Smooth muscle cell (in vitro differentiated cells): ENCODE results near the gene ATP6AP2. TPM values are rescaled to one million over a fixed set of nuclear protein-coding genes. Genes with fewer than 3 reads are reported as not detected.
A peak's percentile ranks its signal among the peaks of the same experiment; 100 is the strongest.

Experiments used
- DNase-seq: peaks from one replicate; lab custom pipeline; 2025; ENCODE audit not compliant: unreplicated experiment; lab: John Stamatoyannopoulos, UW
- H2AFZ ChIP-seq: fragments of 200-600 bp; sonication (generic); 2 replicates; pipeline ENCODE4 v1.6.0; 2016; ENCODE audit warnings: antibody characterized with exemption, low read depth, mild to moderate bottlenecking
- H3F3A ChIP-seq: fragments of 200-600 bp; sonication (generic); 2 replicates; pipeline ENCODE4 v1.6.0; 2017; ENCODE audit warnings: antibody characterized with exemption, low read depth
- H3K27ac ChIP-seq: fragments of 200-600 bp; sonication (generic); 2 replicates; pipeline ENCODE4 v1.5.1; 2016; ENCODE audit warnings: low read depth, mild to moderate bottlenecking
- H3K27me3 ChIP-seq: fragments of 200-600 bp; sonication (generic); 2 replicates; pipeline ENCODE4 v1.6.1; 2016; ENCODE audit warnings: low read depth, mild to moderate bottlenecking
- H3K36me3 ChIP-seq: fragments of 200-600 bp; sonication (generic); 2 replicates; pipeline ENCODE4 v1.5.1; 2016; ENCODE audit warnings: low read depth
- H3K4me1 ChIP-seq: fragments of 200-600 bp; sonication (generic); 2 replicates; pipeline ENCODE4 v1.5.1; 2016; ENCODE audit warnings: low read depth
- H3K4me2 ChIP-seq: fragments of 200-600 bp; sonication (generic); 2 replicates; pipeline ENCODE4 v1.6.0; 2016; ENCODE audit warnings: mild to moderate bottlenecking
- H3K4me3 ChIP-seq: fragments of 200-600 bp; sonication (generic); 2 replicates; pipeline ENCODE4 v1.5.1; 2016; ENCODE audit warnings: mild to moderate bottlenecking
- H3K79me2 ChIP-seq: fragments of 200-600 bp; sonication (generic); 2 replicates; pipeline ENCODE4 v1.6.0; 2016; ENCODE audit warnings: low read depth, mild to moderate bottlenecking
- H3K9ac ChIP-seq: fragments of 200-600 bp; sonication (generic); 2 replicates; pipeline ENCODE4 v1.6.0; 2016; ENCODE audit warnings: low read depth
- H3K9me3 ChIP-seq: fragments of 200-600 bp; sonication (generic); replicated peaks from 2 replicates; pipeline ENCODE4 v1.5.1; 2016; ENCODE audit warnings: low read depth
- H4K20me1 ChIP-seq: fragments of 200-600 bp; sonication (generic); 2 replicates; pipeline ENCODE4 v1.6.0; 2016; ENCODE audit warnings: low read depth
- WGBS: methylation state at CpG from one replicate; pipeline ENCODE4 v1.1.7; 2016; ENCODE audit warnings: low lambda C conversion rate; 5-methylcytosine and 5-hydroxymethylcytosine counted together
- polyA plus RNA-seq: library from polyadenylated mRNA; unstranded; fragments of >200 nt; fragmentation: Nextera tagmentation; extraction: Ambion mirVana; gene quantifications from 2 replicates; pipeline ENCODE4 v1.2.1, GENCODE V29; 2016
- total RNA-seq: library from RNA; depleted of rRNA; stranded (reverse); fragments of >200 nt; gene quantifications from 2 replicates; pipeline ENCODE4 v1.2.3, GENCODE V29; 2014
- TF ChIP-seq, protein P1 (sequence below): fragments of 200-600 bp; sonication (generic); IDR thresholded peaks from 2 replicates; pipeline ENCODE4 v1.5.1; 2017; ENCODE audit warnings: borderline replicate concordance, mild to moderate bottlenecking, antibody characterized with exemption; ENCODE audit not compliant: insufficient read depth, poor library complexity, severe bottlenecking

Gene ATP6AP2
- total and polyA plus RNA-seq, 2 experiments from 2014 or later: 164 to 207 TPM

DNA sequence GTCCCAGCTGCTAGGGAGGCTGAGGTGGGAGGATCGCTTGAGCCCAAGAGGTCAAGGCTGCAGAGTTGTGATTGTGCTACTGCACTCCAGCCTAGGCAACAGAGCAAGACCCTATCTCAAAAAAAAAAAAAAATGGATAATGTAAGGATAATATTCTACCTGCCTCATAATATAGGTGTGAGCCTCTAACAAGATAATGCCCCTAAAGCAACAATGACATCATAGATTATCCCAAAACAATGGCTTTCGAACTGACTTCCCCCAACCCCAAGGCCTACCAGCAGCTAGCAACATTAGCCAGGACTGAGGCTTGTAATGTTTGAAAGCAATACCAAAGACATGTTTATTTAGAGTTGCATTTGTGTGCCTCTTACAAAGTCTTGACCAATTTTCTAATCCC, 33.9 kb upstream of the ATP6AP2 start:
- Histone ChIP-seq H4K20me1 (no peaks in the 10 kb centered on the region), H3K27ac (no peak overlapping the region), H3K9ac (no peak overlapping the region), H3K9me3 (no peaks in the 10 kb centered on the region), H3K79me2 (no peaks in the 10 kb centered on the region), H3K4me3 (no peak overlapping the region), H3K4me2 (no peak overlapping the region), H3K27me3 (no peaks in the 10 kb centered on the region), H2AFZ (no peak overlapping the region), H3K4me1 (peaks cover 4% of the 10 kb centered on the region), H3F3A (no peaks in the 10 kb centered on the region), H3K36me3 (no peaks in the 10 kb centered on the region)
- TF ChIP-seq, protein P1, sequence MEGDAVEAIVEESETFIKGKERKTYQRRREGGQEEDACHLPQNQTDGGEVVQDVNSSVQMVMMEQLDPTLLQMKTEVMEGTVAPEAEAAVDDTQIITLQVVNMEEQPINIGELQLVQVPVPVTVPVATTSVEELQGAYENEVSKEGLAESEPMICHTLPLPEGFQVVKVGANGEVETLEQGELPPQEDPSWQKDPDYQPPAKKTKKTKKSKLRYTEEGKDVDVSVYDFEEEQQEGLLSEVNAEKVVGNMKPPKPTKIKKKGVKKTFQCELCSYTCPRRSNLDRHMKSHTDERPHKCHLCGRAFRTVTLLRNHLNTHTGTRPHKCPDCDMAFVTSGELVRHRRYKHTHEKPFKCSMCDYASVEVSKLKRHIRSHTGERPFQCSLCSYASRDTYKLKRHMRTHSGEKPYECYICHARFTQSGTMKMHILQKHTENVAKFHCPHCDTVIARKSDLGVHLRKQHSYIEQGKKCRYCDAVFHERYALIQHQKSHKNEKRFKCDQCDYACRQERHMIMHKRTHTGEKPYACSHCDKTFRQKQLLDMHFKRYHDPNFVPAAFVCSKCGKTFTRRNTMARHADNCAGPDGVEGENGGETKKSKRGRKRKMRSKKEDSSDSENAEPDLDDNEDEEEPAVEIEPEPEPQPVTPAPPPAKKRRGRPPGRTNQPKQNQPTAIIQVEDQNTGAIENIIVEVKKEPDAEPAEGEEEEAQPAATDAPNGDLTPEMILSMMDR: no peak
- WGBS: 84% methylated on average over 2 of the region's 2 CpGs
- no peak for DNase-seq

DNA sequence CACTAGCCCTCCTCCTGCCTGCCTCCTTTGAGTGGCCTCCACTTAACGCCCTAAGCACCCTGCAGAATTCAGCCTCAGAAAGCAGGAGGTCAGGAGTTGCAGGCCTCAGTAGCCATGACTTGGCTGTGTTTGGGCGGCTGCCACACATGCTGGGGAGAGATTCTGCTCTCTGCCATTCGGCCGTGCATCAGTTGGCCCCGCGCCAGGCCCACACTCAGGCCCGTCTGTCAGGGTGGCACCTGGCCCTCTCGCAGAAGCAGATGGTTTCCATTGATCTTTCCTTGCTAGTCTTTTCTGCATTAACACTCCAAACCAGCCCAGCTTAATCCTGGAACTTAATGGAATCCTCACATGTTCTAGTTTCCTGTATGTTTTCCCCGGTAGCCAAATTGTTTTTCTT, 30.7 kb upstream of the ATP6AP2 start:
- H3K36me3 ChIP-seq: no peaks in the 10 kb centered on the region
- H3K4me1 ChIP-seq: no peaks in the 10 kb centered on the region
- no peak overlapping the region for H3K4me3 ChIP-seq
- 89% methylated on average over 9 of the region's 9 CpGs for WGBS
- H3K9me3 ChIP-seq: no peaks in the 10 kb centered on the region
- TF ChIP-seq, protein P1: no peak
- no peak for DNase-seq
- H3K4me2 ChIP-seq: no peak overlapping the region
- no peak overlapping the region for H3K9ac ChIP-seq
- no peaks in the 10 kb centered on the region for H3F3A ChIP-seq
- H3K79me2 ChIP-seq: no peaks in the 10 kb centered on the region
- no peak overlapping the region for H3K27ac ChIP-seq
- H4K20me1 ChIP-seq: no peaks in the 10 kb centered on the region
- no peak overlapping the region for H2AFZ ChIP-seq
- no peaks in the 10 kb centered on the region for H3K27me3 ChIP-seq

DNA sequence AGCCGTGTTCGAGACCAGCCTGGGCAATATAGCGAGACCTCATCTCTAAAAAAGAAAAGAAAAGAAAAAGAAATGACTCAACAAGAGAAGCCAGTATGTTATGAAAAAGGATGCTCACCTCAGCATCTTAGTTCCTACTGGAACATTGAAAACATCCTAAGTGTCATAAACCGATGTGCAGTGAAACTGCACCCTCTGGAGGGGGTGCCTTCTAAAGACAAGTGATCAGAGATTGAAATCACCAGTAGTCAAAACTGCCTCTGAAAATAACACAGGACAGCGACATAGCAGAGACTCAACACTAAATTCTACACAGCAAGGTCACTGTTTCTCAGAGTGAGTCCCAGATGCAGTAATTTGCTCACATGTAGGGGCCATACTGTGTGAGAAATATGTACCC, 28.0 kb upstream of the ATP6AP2 start:
- Histone ChIP-seq H3K4me1 (no peaks in the 10 kb centered on the region), H3K9ac (no peak overlapping the region), H3K4me3 (no peak overlapping the region), H2AFZ (no peak overlapping the region), H3K36me3 (no peaks in the 10 kb centered on the region), H3K27me3 (no peaks in the 10 kb centered on the region), H3K27ac (no peak overlapping the region), H3K9me3 (no peaks in the 10 kb centered on the region), H4K20me1 (no peaks in the 10 kb centered on the region), H3K4me2 (no peak overlapping the region), H3F3A (no peaks in the 10 kb centered on the region), H3K79me2 (no peaks in the 10 kb centered on the region)
- WGBS: 78% methylated on average over 5 of the region's 5 CpGs
- TF ChIP-seq, protein P1: peak; percentile 13
- DNase-seq: no peak

DNA sequence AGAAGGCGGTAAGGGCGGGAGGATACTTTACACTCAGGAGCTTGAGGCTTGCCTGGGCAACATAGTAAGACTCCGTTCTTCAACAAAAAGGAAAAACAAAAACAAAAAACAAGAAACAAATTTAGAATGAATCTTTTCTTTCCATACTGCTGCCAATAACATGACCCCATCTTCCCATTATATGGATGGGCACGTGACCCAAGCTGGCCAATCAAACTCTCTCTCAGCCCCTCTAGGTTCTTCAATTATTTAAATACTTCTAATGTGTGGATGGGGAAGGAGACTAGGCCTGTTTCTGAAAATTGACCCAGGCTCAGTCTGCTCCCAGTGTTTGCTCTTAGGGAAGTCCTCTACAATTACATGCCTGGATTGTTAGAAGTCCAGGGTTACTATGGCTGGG, 22.2 kb upstream of the ATP6AP2 start:
- WGBS: 93% methylated on average over 4 of the region's 4 CpGs
- TF ChIP-seq, protein P1: no peak

More for the DNA sequence above, 22.2 kb upstream of the ATP6AP2 start:
- Histone ChIP-seq H3K27ac (no peak overlapping the region), H2AFZ (no peak overlapping the region), H3K27me3 (no peaks in the 10 kb centered on the region), H3F3A (no peaks in the 10 kb centered on the region), H3K79me2 (no peaks in the 10 kb centered on the region), H3K4me2 (no peak overlapping the region), H3K4me3 (no peak overlapping the region), H3K4me1 (no peaks in the 10 kb centered on the region), H3K9ac (no peak overlapping the region), H3K36me3 (no peaks in the 10 kb centered on the region), H4K20me1 (no peaks in the 10 kb centered on the region), H3K9me3 (no peaks in the 10 kb centered on the region)
- DNase-seq: no peak
